PFSK-1 (cell line): ENCODE results near the gene MATN1.

ENCODE experiments used
- POLR2AphosphoS5 ChIP-seq: IDR thresholded peaks from 2 replicates; pipeline ENCODE4 v1.6.1; 2012; ENCODE audit warnings: low read depth, mild to moderate bottlenecking, control low read depth, low read length, moderate library complexity
- SIN3A ChIP-seq: IDR thresholded peaks from 2 replicates; pipeline ENCODE4 v1.6.1; 2012; ENCODE audit warnings: mild to moderate bottlenecking, low read length, moderate library complexity, borderline replicate concordance; ENCODE audit not compliant: insufficient read depth
- TAF1 ChIP-seq: IDR thresholded peaks from 2 replicates; pipeline ENCODE4 v1.6.1; 2012; ENCODE audit warnings: low read length, control low read depth, borderline replicate concordance; ENCODE audit not compliant: insufficient read depth
- TF ChIP-seq, protein P1 (sequence below), 2 experiments: IDR thresholded peaks; 2 replicates each; pipeline versions ENCODE4 v1.6.1 to v1.8.0; 2011 to 2012; ENCODE audit warnings: low read depth in 2 of 2, low read length in 2 of 2, control low read depth in 1 of 2, inconsistent platforms in 1 of 2, mild to moderate bottlenecking in 1 of 2, moderate library complexity in 1 of 2; ENCODE audit not compliant: insufficient read depth in 1 of 2

DNA sequence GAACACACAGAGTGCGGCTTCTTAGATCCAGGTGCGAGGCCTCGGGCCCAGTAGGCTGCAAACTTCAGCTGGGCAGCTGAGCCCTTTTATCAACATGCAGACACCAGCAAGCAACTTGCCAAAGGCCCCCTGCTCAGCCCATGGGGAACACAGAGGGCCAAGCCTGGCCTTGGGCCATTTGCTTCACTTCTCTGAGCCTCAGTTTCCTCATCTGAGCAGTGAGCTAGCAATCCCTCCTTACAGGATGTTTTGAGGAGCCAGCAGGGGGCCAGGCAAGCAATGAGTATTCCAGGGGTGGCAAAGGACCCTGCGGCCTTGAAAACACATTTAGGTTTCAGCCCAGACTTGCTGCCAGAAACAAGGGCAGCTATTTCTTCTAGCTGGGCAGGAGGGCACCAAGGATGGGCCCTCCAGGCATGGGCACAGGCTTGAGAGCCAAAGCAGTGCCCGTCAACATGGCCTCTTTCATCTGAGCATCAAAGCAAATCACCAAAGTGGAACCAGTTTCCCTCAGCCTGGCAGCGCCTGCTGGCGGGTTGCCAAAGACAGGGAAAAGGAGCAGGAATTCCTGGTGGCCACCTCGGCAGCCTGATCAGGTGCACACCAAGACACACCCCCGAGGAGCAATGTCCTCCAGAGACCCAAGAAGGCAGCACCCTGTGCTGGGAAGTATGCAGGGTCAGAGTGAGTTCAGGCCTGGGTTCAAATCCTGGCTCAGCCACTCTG, 1.4 kb downstream of the MATN1 start:
- TF ChIP-seq POLR2AphosphoS5 = no peak
- TF ChIP-seq SIN3A = no peak
- TF ChIP-seq TAF1 = no peak
- TF ChIP-seq, protein P1, sequence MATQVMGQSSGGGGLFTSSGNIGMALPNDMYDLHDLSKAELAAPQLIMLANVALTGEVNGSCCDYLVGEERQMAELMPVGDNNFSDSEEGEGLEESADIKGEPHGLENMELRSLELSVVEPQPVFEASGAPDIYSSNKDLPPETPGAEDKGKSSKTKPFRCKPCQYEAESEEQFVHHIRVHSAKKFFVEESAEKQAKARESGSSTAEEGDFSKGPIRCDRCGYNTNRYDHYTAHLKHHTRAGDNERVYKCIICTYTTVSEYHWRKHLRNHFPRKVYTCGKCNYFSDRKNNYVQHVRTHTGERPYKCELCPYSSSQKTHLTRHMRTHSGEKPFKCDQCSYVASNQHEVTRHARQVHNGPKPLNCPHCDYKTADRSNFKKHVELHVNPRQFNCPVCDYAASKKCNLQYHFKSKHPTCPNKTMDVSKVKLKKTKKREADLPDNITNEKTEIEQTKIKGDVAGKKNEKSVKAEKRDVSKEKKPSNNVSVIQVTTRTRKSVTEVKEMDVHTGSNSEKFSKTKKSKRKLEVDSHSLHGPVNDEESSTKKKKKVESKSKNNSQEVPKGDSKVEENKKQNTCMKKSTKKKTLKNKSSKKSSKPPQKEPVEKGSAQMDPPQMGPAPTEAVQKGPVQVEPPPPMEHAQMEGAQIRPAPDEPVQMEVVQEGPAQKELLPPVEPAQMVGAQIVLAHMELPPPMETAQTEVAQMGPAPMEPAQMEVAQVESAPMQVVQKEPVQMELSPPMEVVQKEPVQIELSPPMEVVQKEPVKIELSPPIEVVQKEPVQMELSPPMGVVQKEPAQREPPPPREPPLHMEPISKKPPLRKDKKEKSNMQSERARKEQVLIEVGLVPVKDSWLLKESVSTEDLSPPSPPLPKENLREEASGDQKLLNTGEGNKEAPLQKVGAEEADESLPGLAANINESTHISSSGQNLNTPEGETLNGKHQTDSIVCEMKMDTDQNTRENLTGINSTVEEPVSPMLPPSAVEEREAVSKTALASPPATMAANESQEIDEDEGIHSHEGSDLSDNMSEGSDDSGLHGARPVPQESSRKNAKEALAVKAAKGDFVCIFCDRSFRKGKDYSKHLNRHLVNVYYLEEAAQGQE (IDR thresholded peaks at IDR 0.05; ENCODE audit: insufficient read depth in 1 of 2, low read depth in 2 of 2, low read length in 2 of 2) = no peak
